Ishikawa (cell line): ENCODE results near the gene UBE3B.

ENCODE experiments used
- CEBPB ChIP-seq: IDR thresholded peaks from 2 replicates; pipeline ENCODE4 v1.6.1; 2012
- CREB1 ChIP-seq: IDR thresholded peaks from 2 replicates; pipeline ENCODE4 v1.6.1; 2012; ENCODE audit warnings: low read depth
- EGR1 ChIP-seq: IDR thresholded peaks from 2 replicates; pipeline ENCODE4 v1.6.1; 2012
- EP300 ChIP-seq: IDR thresholded peaks from 2 replicates; pipeline ENCODE4 v1.6.1; 2012; ENCODE audit warnings: borderline replicate concordance
- FOXM1 ChIP-seq: IDR thresholded peaks from 2 replicates; pipeline ENCODE4 v1.6.1; 2012; ENCODE audit warnings: low read depth, borderline replicate concordance
- NFIC ChIP-seq: IDR thresholded peaks from 2 replicates; pipeline ENCODE4 v1.6.1; 2012
- RAD21 ChIP-seq: IDR thresholded peaks from 2 replicates; pipeline ENCODE4 v1.6.1; 2012; ENCODE audit warnings: low read depth
- REST ChIP-seq: IDR thresholded peaks from 2 replicates; pipeline ENCODE4 v1.6.1; 2012; ENCODE audit warnings: low read depth, mild to moderate bottlenecking
- TAF1 ChIP-seq: IDR thresholded peaks from 2 replicates; pipeline ENCODE4 v1.6.1; 2012; ENCODE audit warnings: low read depth, mild to moderate bottlenecking
- TCF12 ChIP-seq: IDR thresholded peaks from 2 replicates; pipeline ENCODE4 v1.6.1; 2012; ENCODE audit warnings: low read depth
- TEAD4 ChIP-seq: IDR thresholded peaks from 2 replicates; pipeline ENCODE4 v1.6.1; 2012
- YY1 ChIP-seq: IDR thresholded peaks from 2 replicates; pipeline ENCODE4 v1.6.1; 2012; ENCODE audit warnings: low read depth
- ZBTB7A ChIP-seq: IDR thresholded peaks from 2 replicates; pipeline ENCODE4 v1.6.1; 2012; ENCODE audit warnings: low read depth
- TF ChIP-seq, protein P1 (sequence below): IDR thresholded peaks from 2 replicates; pipeline ENCODE4 v1.6.1; 2012
- TF ChIP-seq, protein P2 (sequence below): IDR thresholded peaks from 2 replicates; pipeline ENCODE4 v1.6.1; 2012

Gene UBE3B

DNA sequence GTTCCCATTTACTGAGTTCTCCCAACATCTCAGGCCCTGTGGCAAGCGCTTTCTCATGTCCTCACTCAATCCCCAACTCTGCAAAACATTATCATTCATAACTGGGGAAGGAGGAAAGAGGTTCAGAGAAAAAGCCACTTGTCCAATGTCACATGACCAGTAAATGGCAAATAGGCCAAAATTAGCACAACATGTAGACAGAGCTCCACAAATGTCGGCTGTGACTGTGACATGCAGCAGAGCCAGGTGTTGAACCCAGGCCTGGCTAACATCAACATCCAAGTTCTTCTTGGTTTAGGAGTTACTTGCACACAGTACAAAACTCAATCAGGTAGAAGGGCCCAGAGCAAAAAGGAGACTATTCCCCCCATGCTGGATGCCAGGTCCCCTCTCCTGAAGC, 11.1 kb upstream of the UBE3B start:
- no peak for TF ChIP-seq NFIC
- TF ChIP-seq EGR1 = no peak
- no peak for TF ChIP-seq CREB1
- TF ChIP-seq, protein P1, sequence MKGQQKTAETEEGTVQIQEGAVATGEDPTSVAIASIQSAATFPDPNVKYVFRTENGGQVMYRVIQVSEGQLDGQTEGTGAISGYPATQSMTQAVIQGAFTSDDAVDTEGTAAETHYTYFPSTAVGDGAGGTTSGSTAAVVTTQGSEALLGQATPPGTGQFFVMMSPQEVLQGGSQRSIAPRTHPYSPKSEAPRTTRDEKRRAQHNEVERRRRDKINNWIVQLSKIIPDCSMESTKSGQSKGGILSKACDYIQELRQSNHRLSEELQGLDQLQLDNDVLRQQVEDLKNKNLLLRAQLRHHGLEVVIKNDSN = no peak
- no peak for TF ChIP-seq EP300
- no peak for TF ChIP-seq TAF1
- no peak for TF ChIP-seq FOXM1

DNA sequence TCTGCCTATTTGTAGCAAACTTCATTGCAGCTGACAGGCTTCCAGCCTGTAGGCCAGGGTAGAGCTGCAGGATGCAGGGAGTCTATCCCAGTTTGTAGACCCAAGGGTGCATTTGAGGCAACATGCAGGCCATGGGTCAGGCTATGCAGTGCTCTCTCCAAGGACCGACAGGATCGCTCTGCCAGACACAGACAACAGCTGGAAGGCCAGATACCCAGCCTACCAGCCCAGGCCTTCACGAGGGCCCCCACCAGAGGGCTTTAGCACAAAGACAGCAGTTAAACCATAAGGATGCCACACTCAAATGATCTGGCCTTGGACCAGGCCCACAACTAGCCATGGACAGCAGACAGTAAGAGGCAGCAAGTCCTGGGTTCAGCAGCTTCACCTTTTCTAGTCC, 10.6 kb upstream of the UBE3B start:
- TF ChIP-seq EGR1 (no peak), FOXM1 (no peak), TEAD4 (no peak), CREB1 (no peak), CEBPB (no peak), ZBTB7A (no peak), TAF1 (no peak), TCF12 (no peak), EP300 (no peak), NFIC (no peak), RAD21 (no peak), YY1 (no peak)
- TF ChIP-seq, protein P2, sequence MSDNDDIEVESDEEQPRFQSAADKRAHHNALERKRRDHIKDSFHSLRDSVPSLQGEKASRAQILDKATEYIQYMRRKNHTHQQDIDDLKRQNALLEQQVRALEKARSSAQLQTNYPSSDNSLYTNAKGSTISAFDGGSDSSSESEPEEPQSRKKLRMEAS = no peak
- TF ChIP-seq, protein P1 = no peak

- TF ChIP-seq CEBPB (no peak), REST (no peak), EP300 (no peak), RAD21 (no peak), YY1 (no peak), CREB1 (no peak), TCF12 (no peak), TEAD4 (no peak), ZBTB7A (no peak), FOXM1 (no peak), NFIC (no peak), EGR1 (no peak), TAF1 (no peak)
- TF ChIP-seq, protein P2 = no peak
- TF ChIP-seq, protein P1 = no peak
Measured at GRCh38 chr12:109467978-109468676, 9.3 kb upstream of the UBE3B start.

DNA sequence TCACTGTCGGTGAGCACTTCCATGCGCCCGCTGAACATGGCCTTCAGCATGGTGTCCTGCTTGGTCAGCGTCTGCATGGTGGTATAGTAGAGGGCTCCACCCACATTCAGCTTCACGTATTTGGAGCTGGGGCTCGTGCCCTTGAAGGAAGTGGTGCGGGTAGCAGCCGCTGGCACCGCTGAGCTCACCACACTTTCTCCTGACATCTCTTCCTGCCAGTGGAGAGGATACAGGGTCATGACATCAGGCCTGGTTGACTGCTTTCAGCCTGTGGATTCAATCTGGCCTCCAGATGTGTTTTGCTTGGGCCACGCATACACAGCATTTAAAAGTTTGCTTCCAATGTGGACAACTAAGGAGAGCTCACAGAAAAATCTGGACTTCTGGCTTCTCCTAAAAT, 7.9 kb upstream of the UBE3B start:
- TF ChIP-seq CREB1 (no peak), EP300 (no peak), RAD21 (no peak), REST (no peak), YY1 (no peak), ZBTB7A (no peak), FOXM1 (no peak), TEAD4 (no peak), EGR1 (no peak)
- TF ChIP-seq, protein P2 = no peak

- TF ChIP-seq CEBPB (no peak), CREB1 (no peak), EGR1 (no peak), FOXM1 (no peak), TAF1 (no peak), TEAD4 (no peak), REST (no peak), TCF12 (no peak), NFIC (no peak), RAD21 (no peak), YY1 (no peak), ZBTB7A (no peak)
- TF ChIP-seq, protein P2 = no peak
- TF ChIP-seq, protein P1 = no peak
Measured at GRCh38 chr12:109473006-109473405, 4.4 kb upstream of the UBE3B start.
